22Rv1 (cell line): Measurements from ENCODE around the gene CGB2.

ENCODE experiments used
- H3K27ac ChIP-seq: fragments of 450-650 bp; 2 replicates; pipeline ENCODE4 v1.5.1; 2017
- ZFX ChIP-seq: fragments of 450-650 bp; IDR thresholded peaks from 2 replicates; pipeline ENCODE4 v1.6.1; 2017; ENCODE audit warnings: antibody characterized with exemption, borderline replicate concordance
- TF ChIP-seq, protein P1 (sequence below): fragments of 450-650 bp; IDR thresholded peaks from 2 replicates; pipeline ENCODE4 v1.5.1; 2017; ENCODE audit warnings: mild to moderate bottlenecking

CGB2 gene

DNA sequence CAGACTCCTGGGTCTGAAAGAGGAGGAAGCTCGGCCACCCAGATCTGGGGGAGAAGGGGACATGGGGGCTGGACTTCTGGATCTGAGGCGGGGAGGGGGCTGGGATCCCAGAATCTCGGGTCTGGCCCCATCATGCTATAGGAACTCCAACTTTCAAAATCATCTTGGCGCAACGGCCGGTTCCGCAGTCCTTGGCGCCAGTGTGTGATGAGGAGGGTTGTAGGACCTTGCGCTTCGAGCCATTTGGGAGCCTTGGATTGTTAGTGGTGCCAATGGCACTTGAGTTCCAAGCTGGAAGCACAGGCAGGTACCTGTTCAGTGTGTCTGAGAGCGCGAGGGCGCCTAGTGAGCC is 37.7 kb upstream of the CGB2 start:
- TF ChIP-seq, protein P1, sequence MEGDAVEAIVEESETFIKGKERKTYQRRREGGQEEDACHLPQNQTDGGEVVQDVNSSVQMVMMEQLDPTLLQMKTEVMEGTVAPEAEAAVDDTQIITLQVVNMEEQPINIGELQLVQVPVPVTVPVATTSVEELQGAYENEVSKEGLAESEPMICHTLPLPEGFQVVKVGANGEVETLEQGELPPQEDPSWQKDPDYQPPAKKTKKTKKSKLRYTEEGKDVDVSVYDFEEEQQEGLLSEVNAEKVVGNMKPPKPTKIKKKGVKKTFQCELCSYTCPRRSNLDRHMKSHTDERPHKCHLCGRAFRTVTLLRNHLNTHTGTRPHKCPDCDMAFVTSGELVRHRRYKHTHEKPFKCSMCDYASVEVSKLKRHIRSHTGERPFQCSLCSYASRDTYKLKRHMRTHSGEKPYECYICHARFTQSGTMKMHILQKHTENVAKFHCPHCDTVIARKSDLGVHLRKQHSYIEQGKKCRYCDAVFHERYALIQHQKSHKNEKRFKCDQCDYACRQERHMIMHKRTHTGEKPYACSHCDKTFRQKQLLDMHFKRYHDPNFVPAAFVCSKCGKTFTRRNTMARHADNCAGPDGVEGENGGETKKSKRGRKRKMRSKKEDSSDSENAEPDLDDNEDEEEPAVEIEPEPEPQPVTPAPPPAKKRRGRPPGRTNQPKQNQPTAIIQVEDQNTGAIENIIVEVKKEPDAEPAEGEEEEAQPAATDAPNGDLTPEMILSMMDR: no peak
- TF ChIP-seq ZFX: no peak
- peak overlapping the region; percentile 92 for H3K27ac ChIP-seq

DNA sequence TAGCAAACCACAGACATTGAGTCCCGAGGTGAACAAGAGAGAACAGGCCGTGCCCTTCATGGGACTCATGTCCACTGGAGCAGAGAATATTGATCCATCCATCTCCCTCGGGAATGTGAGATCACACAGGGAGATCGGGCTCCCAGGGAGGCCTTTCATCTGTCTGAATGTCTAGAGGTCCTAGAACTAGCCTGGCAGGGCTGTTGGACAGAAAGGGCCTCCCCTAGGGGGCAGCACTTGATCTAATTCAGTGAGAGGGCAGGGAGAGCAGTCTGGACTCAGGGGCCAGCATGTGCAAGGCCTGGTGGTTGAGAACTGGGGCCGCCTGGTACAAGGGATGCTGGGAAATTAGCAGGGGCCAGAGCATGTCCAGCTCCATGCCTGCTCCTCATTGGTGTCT is 33.7 kb upstream of the CGB2 start:
- no peak overlapping the region for H3K27ac ChIP-seq
- TF ChIP-seq, protein P1: peak; percentile 79
- no peak for TF ChIP-seq ZFX

GRCh38 chr19:48999481-49000325 is 32.0 kb upstream of the CGB2 start:
- H3K27ac ChIP-seq: no peak overlapping the region
- TF ChIP-seq ZFX: no peak
- TF ChIP-seq, protein P1: peak; percentile 87

GRCh38 chr19:49004133-49004532 is 27.6 kb upstream of the CGB2 start:
- TF ChIP-seq, protein P1: no peak
- TF ChIP-seq ZFX: no peak
- no peak overlapping the region for H3K27ac ChIP-seq

GRCh38 chr19:49004964-49005614 is 26.6 kb upstream of the CGB2 start:
- H3K27ac ChIP-seq: no peak overlapping the region
- no peak for TF ChIP-seq ZFX
- TF ChIP-seq, protein P1: no peak

DNA sequence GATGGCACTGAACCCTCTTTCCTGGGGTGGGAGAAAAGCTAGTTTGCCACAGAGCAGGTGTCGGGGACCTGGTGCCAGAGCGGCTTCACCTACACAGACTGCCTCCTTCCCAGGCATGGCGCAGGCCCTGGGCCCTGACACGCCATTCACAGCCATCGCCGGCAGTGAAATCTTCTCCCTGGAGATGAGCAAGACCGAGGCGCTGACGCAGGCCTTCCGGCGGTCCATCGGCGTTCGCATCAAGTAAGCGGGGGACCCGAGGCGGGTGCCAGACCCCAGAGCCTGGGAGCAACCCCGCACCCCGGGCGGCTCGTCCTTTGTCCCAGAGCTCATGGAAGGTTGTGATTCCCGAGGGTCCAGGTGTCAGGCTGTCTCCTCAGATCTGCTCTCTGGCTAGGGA is 24.8 kb upstream of the CGB2 start:
- H3K27ac ChIP-seq: no peak overlapping the region
- TF ChIP-seq, protein P1: no peak
- no peak for TF ChIP-seq ZFX

DNA sequence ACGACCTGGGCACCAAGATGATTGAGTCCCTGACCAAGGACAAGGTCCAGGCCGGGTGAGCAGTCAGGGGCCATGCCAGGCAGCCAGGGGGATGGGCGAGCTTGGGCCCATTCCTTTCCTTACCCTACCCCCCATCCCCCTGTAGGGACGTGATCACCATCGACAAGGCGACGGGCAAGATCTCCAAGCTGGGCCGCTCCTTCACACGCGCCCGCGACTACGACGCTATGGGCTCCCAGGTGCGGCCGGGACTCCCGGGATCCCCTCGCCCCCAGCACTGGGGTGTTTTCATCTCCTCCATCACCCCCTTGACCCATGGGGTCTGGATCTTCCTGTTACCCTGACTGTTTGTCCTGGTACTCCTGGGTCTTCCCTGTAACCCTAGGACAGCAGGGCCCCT is 21.9 kb upstream of the CGB2 start:
- H3K27ac ChIP-seq: no peak overlapping the region
- TF ChIP-seq, protein P1: no peak
- no peak for TF ChIP-seq ZFX
